ENCODE results near the gene IGFN1. TPM values are rescaled to one million over a fixed set of nuclear protein-coding genes. Genes with fewer than 3 reads are reported as not detected.

IGFN1 gene
- total and polyA plus RNA-seq, 2 donors (not counting 3 experiments of a cell fraction or from before 2014, with no cell fraction given) = not detected

DNA sequence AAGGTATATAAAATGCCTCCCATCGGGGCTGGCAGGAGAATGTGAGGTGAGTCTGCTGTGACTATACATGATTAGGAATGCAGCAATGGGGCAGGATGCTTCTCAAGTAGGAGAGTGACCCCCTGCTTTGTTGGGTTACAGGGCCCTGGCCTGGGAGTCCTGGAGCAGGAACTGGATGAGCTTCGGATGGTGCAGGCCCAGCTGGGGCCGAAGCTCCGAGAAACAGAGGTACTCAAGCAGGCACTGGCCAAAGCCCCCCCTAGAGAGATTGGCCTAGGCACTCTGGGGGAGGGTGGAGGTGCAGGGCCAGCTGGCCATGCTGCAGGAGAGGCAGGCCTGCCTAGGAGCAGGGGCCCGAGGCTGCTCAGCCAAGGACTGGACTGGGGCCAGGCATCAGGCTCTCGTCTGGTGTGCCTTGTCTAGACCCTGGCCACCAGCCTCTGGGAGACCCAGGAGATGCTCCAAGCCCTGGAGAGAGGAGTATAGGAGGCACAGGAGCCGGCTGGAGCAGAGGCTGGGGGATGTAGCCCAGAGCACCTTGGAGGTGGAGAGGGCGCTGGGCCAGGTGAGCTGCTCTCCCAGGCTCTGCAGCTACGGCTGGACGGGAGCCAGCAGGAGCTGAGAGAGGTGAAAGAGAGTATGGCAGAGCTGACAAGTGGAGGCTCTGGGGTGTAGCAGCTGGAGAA is 59.8 kb downstream of the IGFN1 start:
- dilution Hi-C loops (cut with MboI; ENCODE audit: extremely low pct_ligation_motif_present, low sequenced_read_pairs) (no loop called here), intact Hi-C loops (cut with micrococcal nuclease) (no loop called here)
- no peak overlapping the region for H3K4me3 ChIP-seq (replicated peaks in 1 of 3; ENCODE audit: insufficient read depth in 1 of 3, low read depth in 1 of 3, low read length in 3 of 3)
- no peaks in the 10 kb centered on the region for H3K4me1 ChIP-seq (ENCODE audit: control insufficient read depth, extremely low read depth, insufficient read depth, low read length)
- no TSS peak for BruUV-seq (replicated peaks)
- H3K9me1 ChIP-seq (replicated peaks; ENCODE audit: control insufficient read depth, extremely low read depth, insufficient read depth, low read length) = no peaks in the 10 kb centered on the region
- H3K36me3 ChIP-seq (ENCODE audit: control insufficient read depth in 2 of 2, extremely low read depth in 1 of 2, insufficient read depth in 2 of 2, low read length in 2 of 2) = no peaks in the 10 kb centered on the region
- no peak overlapping the region for H3K9ac ChIP-seq (replicated peaks; ENCODE audit: extremely low read depth, insufficient read depth, low read length)
- no peak overlapping the region for H3K27ac ChIP-seq (ENCODE audit: insufficient read depth, low read depth, low read length)
- H3K4me2 ChIP-seq (ENCODE audit: insufficient read depth, low read length) = no peak overlapping the region
- H2AFZ ChIP-seq (ENCODE audit: low read depth, low read length) = no peak overlapping the region
- no peak for FAIRE-seq
- no peaks in the 10 kb centered on the region for H3K79me2 ChIP-seq (ENCODE audit: control insufficient read depth, insufficient read depth, low read length)
- peaks cover 6 to 17% of the 10 kb centered on the region in 2 experiments for H3K27me3 ChIP-seq (ENCODE audit: control insufficient read depth in 2 of 2, insufficient read depth in 2 of 2, low read length in 2 of 2)
- H3K9me3 ChIP-seq (replicated peaks; ENCODE audit: control insufficient read depth, insufficient read depth, low read length) = no peaks in the 10 kb centered on the region
- no peak for DNase-seq (ENCODE audit: low read depth, low spot score)
- TF ChIP-seq EZH2 (IDR thresholded peaks at IDR 0.05; ENCODE audit: borderline replicate concordance, low read depth, low read length, severe bottlenecking) (no peak), POLR2AphosphoS5 (IDR thresholded peaks at IDR 0.05; ENCODE audit: insufficient read depth, low read depth, low read length) (no peak), GATA2 (IDR thresholded peaks at IDR 0.05; ENCODE audit: insufficient read depth, insufficient read length, low read depth, low read length) (no peak), POLR2A (IDR thresholded peaks at IDR 0.05; ENCODE audit: low read depth, low read length) (no peak), MAX (IDR thresholded peaks at IDR 0.05; ENCODE audit: insufficient read depth, insufficient read length) (no peak), JUN (IDR thresholded peaks at IDR 0.05; ENCODE audit: borderline replicate concordance, insufficient read depth, insufficient read length, low read depth) (no peak)
- TF ChIP-seq, protein P1, sequence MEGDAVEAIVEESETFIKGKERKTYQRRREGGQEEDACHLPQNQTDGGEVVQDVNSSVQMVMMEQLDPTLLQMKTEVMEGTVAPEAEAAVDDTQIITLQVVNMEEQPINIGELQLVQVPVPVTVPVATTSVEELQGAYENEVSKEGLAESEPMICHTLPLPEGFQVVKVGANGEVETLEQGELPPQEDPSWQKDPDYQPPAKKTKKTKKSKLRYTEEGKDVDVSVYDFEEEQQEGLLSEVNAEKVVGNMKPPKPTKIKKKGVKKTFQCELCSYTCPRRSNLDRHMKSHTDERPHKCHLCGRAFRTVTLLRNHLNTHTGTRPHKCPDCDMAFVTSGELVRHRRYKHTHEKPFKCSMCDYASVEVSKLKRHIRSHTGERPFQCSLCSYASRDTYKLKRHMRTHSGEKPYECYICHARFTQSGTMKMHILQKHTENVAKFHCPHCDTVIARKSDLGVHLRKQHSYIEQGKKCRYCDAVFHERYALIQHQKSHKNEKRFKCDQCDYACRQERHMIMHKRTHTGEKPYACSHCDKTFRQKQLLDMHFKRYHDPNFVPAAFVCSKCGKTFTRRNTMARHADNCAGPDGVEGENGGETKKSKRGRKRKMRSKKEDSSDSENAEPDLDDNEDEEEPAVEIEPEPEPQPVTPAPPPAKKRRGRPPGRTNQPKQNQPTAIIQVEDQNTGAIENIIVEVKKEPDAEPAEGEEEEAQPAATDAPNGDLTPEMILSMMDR (IDR thresholded peaks at IDR 0.05; ENCODE audit: extremely low read depth in 1 of 2, insufficient read depth in 1 of 2, low read depth in 1 of 2, low read length in 2 of 2) = no peak
- ChIA-PET CTCF (interaction anchor here (1.7 to 5.3 kb wide), 2 partner anchors 28 to 110 kb away, joined by 6 to 109 read pairs; no protein-coding TSS in a partner anchor), POLR2A (no interaction called here)
- H4K20me1 ChIP-seq (replicated peaks; ENCODE audit: control insufficient read depth, extremely low read depth, insufficient read depth, low read length) = no peaks in the 10 kb centered on the region

All from endothelial cell of umbilical vein (primary cell).